GM12864 (cell line): ENCODE data around the gene DISC1.

ENCODE experiments used
- DNase-seq: peaks from one replicate; pipeline ENCODE4 v3.0.0-alpha.2; 2011; ENCODE audit warnings: low read depth
- H3K4me3 ChIP-seq: 2 replicates; pipeline ENCODE4 v1.5.1; 2011; ENCODE audit warnings: mild to moderate bottlenecking, low read depth, low read length, control low read depth
- CTCF ChIP-seq: IDR thresholded peaks from 2 replicates; pipeline ENCODE4 v1.5.1; 2011; ENCODE audit warnings: low read depth, mild to moderate bottlenecking, moderate library complexity, low read length, control low read depth, inconsistent platforms; ENCODE audit errors: missing control alignments

Gene DISC1

GRCh38 chr1:231973830-231974229, 347.2 kb downstream of the DISC1 start:
- no peak for TF ChIP-seq CTCF
- H3K4me3 ChIP-seq, result no peak overlapping the region
- no peak for DNase-seq

GRCh38 chr1:231976231-231976630, 349.6 kb downstream of the DISC1 start:
- no peak for DNase-seq
- TF ChIP-seq CTCF, result no peak
- no peak overlapping the region for H3K4me3 ChIP-seq

- H3K4me3 ChIP-seq, result no peak overlapping the region
- DNase-seq, result no peak
- no peak for TF ChIP-seq CTCF
These were observed 355.1 kb downstream of the DISC1 start for GRCh38 chr1:231981675-231982074.

- no peak for TF ChIP-seq CTCF
- no peak overlapping the region for H3K4me3 ChIP-seq
- DNase-seq, result no peak
These were observed 356.4 kb downstream of the DISC1 start for GRCh38 chr1:231982871-231983587.

GRCh38 chr1:231983588-231984193, 357.1 kb downstream of the DISC1 start:
- DNase-seq, result no peak
- TF ChIP-seq CTCF, result no peak

GRCh38 chr1:231985296-231986023, 358.9 kb downstream of the DISC1 start:
- TF ChIP-seq CTCF, result no peak
- no peak for DNase-seq
- H3K4me3 ChIP-seq, result no peak overlapping the region

More at GRCh38 chr1:231983588-231984193, 357.1 kb downstream of the DISC1 start:
- H3K4me3 ChIP-seq, result no peak overlapping the region
